GM12878 (cell line): ENCODE data around the gene PPP1R3E. TPM values are rescaled to one million over a fixed set of nuclear protein-coding genes. Genes with fewer than 3 reads are reported as not detected.

Experiments
- ATAC-seq: fragments of 200-7000 bp; cut with Tn5 transposase; 3 replicates; pipeline ENCODE4 v1.9.1; 2020; ENCODE audit warnings: mild to moderate bottlenecking, moderate library complexity
- BruUV-seq: library from RNA; stranded (reverse); fragments of 400-500 nt; replicated peaks from 2 replicates; lab custom pipeline; 2021; lab: Mats Ljungman, UMichigan
- CTCF ChIA-PET: fragments of 300-600 bp; sonication (Branson Sonifier 250); formaldehyde crosslinking; extraction: SDS; loops from one replicate; lab custom pipeline; 2021; ENCODE audit warnings: inconsistent platforms; lab: Yijun Ruan, JAX
- POLR2A ChIA-PET: fragments of 350-600 bp; formaldehyde crosslinking; extraction: SDS; loops from one replicate; lab custom pipeline; 2021; ENCODE audit warnings: inconsistent platforms; lab: Charles Lee
- RAD21 ChIA-PET: fragments of 300-600 bp; sonication (Branson Sonifier 250); formaldehyde crosslinking; loops from one replicate; lab custom pipeline; 2023; ENCODE audit warnings: antibody characterized with exemption; ENCODE audit not compliant: unreplicated experiment; lab: Charles Lee
- SMC1A ChIA-PET: fragments of 300-600 bp; sonication (Branson Sonifier 250); formaldehyde crosslinking; loops from one replicate; lab custom pipeline; 2023; ENCODE audit not compliant: unreplicated experiment, uncharacterized antibody; lab: Charles Lee
- DNase-seq: peaks from one replicate; pipeline ENCODE4 v3.0.0-alpha.2; 2011; ENCODE audit warnings: low read depth, low spot score
- FAIRE-seq: peaks from 3 replicates; lab custom pipeline; 2011; peaks lifted over from hg19 to GRCh38; lab: Jason Lieb, UNC
- H2AFZ ChIP-seq: 2 replicates; pipeline ENCODE4 v1.6.0; 2011; ENCODE audit warnings: low read depth, low read length, control low read depth; ENCODE audit not compliant: control insufficient read depth
- H3K27ac ChIP-seq: 2 replicates; pipeline ENCODE4 v1.5.1; 2011; ENCODE audit warnings: control low read depth; ENCODE audit not compliant: control insufficient read depth, insufficient read depth
- H3K27me3 ChIP-seq, 2 experiments: replicated peaks in 1 of 2; 2 replicates each; pipeline versions ENCODE4 v1.6.0 to v1.6.1; 2011; ENCODE audit warnings: low read length in 1 of 2; ENCODE audit not compliant: control insufficient read depth in 2 of 2, insufficient read depth in 2 of 2
- H3K36me3 ChIP-seq, 2 experiments: 2 replicates each; pipeline ENCODE4 v1.5.1; 2011; ENCODE audit warnings: low read length in 1 of 2; ENCODE audit not compliant: control insufficient read depth in 2 of 2, insufficient read depth in 2 of 2
- H3K4me1 ChIP-seq: 2 replicates; pipeline ENCODE4 v1.6.1; 2011; ENCODE audit warnings: mild to moderate bottlenecking, low read length, moderate library complexity, mixed read lengths; ENCODE audit not compliant: control insufficient read depth, insufficient read depth
- H3K4me2 ChIP-seq: 2 replicates; pipeline ENCODE4 v1.6.0; 2011; ENCODE audit warnings: control low read depth; ENCODE audit not compliant: control insufficient read depth, insufficient read depth
- H3K4me3 ChIP-seq: fragments of 200-600 bp; sonication (generic); 2 replicates; pipeline ENCODE4 v1.5.1; 2016
- H3K79me2 ChIP-seq: 2 replicates; pipeline ENCODE4 v1.6.0; 2011; ENCODE audit warnings: low read length; ENCODE audit not compliant: control insufficient read depth, insufficient read depth
- H3K9ac ChIP-seq: 2 replicates; pipeline ENCODE4 v1.8.0; 2011; ENCODE audit warnings: low read length, control low read depth, mixed read lengths; ENCODE audit not compliant: control insufficient read depth, insufficient read depth
- H3K9me3 ChIP-seq: replicated peaks from 3 replicates; pipeline ENCODE4 v1.5.1; 2011; ENCODE audit warnings: mild to moderate bottlenecking, low read length; ENCODE audit not compliant: control insufficient read depth, insufficient read depth
- H4K20me1 ChIP-seq: 2 replicates; pipeline ENCODE4 v1.6.0; 2011; ENCODE audit not compliant: control insufficient read depth, insufficient read depth
- CREB1 ChIP-seq: IDR thresholded peaks from 2 replicates; pipeline ENCODE4 v1.6.1; 2012; ENCODE audit warnings: low read depth, mild to moderate bottlenecking, inconsistent platforms
- LARP7 ChIP-seq: fragments of 450-650 bp; IDR thresholded peaks from 2 replicates; pipeline ENCODE4 v1.6.1; 2017; ENCODE audit warnings: mild to moderate bottlenecking
- MEF2B ChIP-seq: fragments of 450-650 bp; IDR thresholded peaks from 2 replicates; pipeline ENCODE4 v1.6.1; 2018; ENCODE audit warnings: mild to moderate bottlenecking, moderate library complexity; ENCODE audit not compliant: partially characterized antibody, poor library complexity, severe bottlenecking
- MTA2 ChIP-seq: fragments of 450-650 bp; IDR thresholded peaks from 2 replicates; pipeline ENCODE4 v1.6.1; 2016; ENCODE audit warnings: low read depth, mild to moderate bottlenecking, moderate library complexity
- NFXL1 ChIP-seq: fragments of 450-650 bp; IDR thresholded peaks from 2 replicates; pipeline ENCODE4 v1.6.1; 2017; ENCODE audit warnings: antibody characterized with exemption, mild to moderate bottlenecking, borderline replicate concordance
- SMARCA5 ChIP-seq: fragments of 450-650 bp; IDR thresholded peaks from 2 replicates; pipeline ENCODE4 v1.6.1; 2017; ENCODE audit warnings: mild to moderate bottlenecking
- SPI1 ChIP-seq: IDR thresholded peaks from 2 replicates; pipeline ENCODE4 v1.6.1; 2011; ENCODE audit warnings: low read depth, mild to moderate bottlenecking, low read length, moderate library complexity, borderline replicate concordance; ENCODE audit not compliant: insufficient read depth
- SUZ12 ChIP-seq: fragments of 200-600 bp; sonication (generic); IDR thresholded peaks from one replicate; pipeline ENCODE4 v1.6.1; 2018; ENCODE audit warnings: antibody characterized with exemption, mild to moderate bottlenecking; ENCODE audit not compliant: unreplicated experiment
- TCF3 ChIP-seq: IDR thresholded peaks from 2 replicates; pipeline ENCODE4 v1.6.1; 2012; ENCODE audit warnings: low read depth, mild to moderate bottlenecking, low read length, borderline replicate concordance; ENCODE audit not compliant: insufficient read depth
- USF1 ChIP-seq: IDR thresholded peaks from 2 replicates; pipeline ENCODE4 v1.6.1; 2011; ENCODE audit warnings: borderline replicate concordance, low read depth, mild to moderate bottlenecking, moderate library complexity, mixed read lengths, low read length; ENCODE audit not compliant: insufficient read depth; ENCODE audit errors: extremely low read length
- WGBS: methylation state at CpG from one replicate; pipeline ENCODE4 v1.1.6; 2016; ENCODE audit warnings: low lambda C conversion rate; ENCODE audit not compliant: insufficient replicate concordance, insufficient coverage; ENCODE audit errors: missing lambda C conversion rate; 5-methylcytosine and 5-hydroxymethylcytosine counted together
- in situ Hi-C: fragments of 300-500 bp; cut with MboI; formaldehyde crosslinking; loops from 9 replicates; pipeline ENCODE4 v1.14.3; 2018; ENCODE audit warnings: mixed read lengths
- intact Hi-C: fragments of 100-400 bp; cut with micrococcal nuclease; formaldehyde crosslinking; loops from one replicate; pipeline ENCODE4 v1.14.2; 2022; ENCODE audit not compliant: unreplicated experiment
- polyA plus RNA-seq, 11 experiments: library from polyadenylated mRNA; depleted of rRNA in 4 of 11; unstranded in 6 of 11; stranded (reverse) in 5 of 11; fragments of >200 nt; fragmentation: Nextera tagmentation in 4 of 11; fragmentation: Illumina TruSeq in 1 of 11; extraction: Ambion mirVana in 4 of 11; extraction: Trizol in 1 of 11; gene quantifications; 1 replicate in 1 of 11; 2 replicates in 10 of 11; pipeline versions ENCODE4 v1.2.1 to v1.2.3, GENCODE V29; 2011 to 2016; ENCODE audit warnings: inconsistent platforms in 2 of 11, missing spikeins in 2 of 11, low read depth in 1 of 11
- total RNA-seq, 4 experiments: library from RNA; depleted of rRNA in 3 of 4; stranded (reverse); fragments of >200 nt in 3 of 4; fragmentation: Illumina TruSeq in 1 of 4; extraction: Trizol in 1 of 4; gene quantifications; 2 replicates each; pipeline versions ENCODE4 v1.2.1 to v1.2.3, GENCODE V29; 2013 to 2021
- TF ChIP-seq, protein P1 (sequence below): fragments of 450-650 bp; IDR thresholded peaks from 2 replicates; pipeline ENCODE4 v1.6.1; 2018; ENCODE audit warnings: mild to moderate bottlenecking, low read depth, moderate library complexity; ENCODE audit not compliant: partially characterized antibody

PPP1R3E gene
- total and polyA plus RNA-seq, 10 of the 15 experiments (the other 5 are each of a cell fraction or from before 2014, with no cell fraction given) = 4.6 to 26.4 (median 7.1) TPM

GRCh38 chr14:23310546-23310945, 7.9 kb upstream of the PPP1R3E start:
- H3K27ac ChIP-seq = no peak overlapping the region
- ChIA-PET CTCF (interaction anchor here (1.0 to 1.1 kb wide), 3 partner anchors 10 to 19 kb away, joined by 3 read pairs; no protein-coding TSS in a partner anchor), POLR2A (interaction anchor here (1.2 to 3.3 kb wide), 2 partner anchors 11 to 23 kb away, joined by 5 to 15 read pairs; partner anchors contain the start of gene PABPN1), SMC1A (interaction anchor here (2.5 kb wide), 1 partner anchor 10 kb away, joined by 10 read pairs; the partner anchor contains the start of gene PABPN1), RAD21 (interaction anchor here (0.6 kb wide), 1 partner anchor 936 kb away, joined by 4 read pairs; no protein-coding TSS in a partner anchor)
- TF ChIP-seq LARP7 = no peak
- TF ChIP-seq SUZ12 = no peak
- TF ChIP-seq MEF2B = no peak
- H3K27me3 ChIP-seq = no peaks in the 10 kb centered on the region
- peaks cover 17% of the 10 kb centered on the region for H3K4me1 ChIP-seq
- WGBS = 88% methylated on average over 1 of the region's 1 CpG
- ATAC-seq (no peak), FAIRE-seq (no peak), DNase-seq (no peak)
- no peak overlapping the region for H2AFZ ChIP-seq
- no peak overlapping the region for H3K9ac ChIP-seq
- H3K79me2 ChIP-seq = peaks cover 27% of the 10 kb centered on the region
- intact Hi-C loops = no loop called here
- no peaks in the 10 kb centered on the region for H4K20me1 ChIP-seq
- in situ Hi-C loops = loop anchor here (25.0 kb wide), 1 partner anchor 802 kb away; the partner anchor contains the start of genes DCAF11 and NRL
- BruUV-seq = no TSS peak
- no peak overlapping the region for H3K4me2 ChIP-seq
- no peak overlapping the region for H3K4me3 ChIP-seq
- no peaks in the 10 kb centered on the region for H3K9me3 ChIP-seq
- peaks cover 0 to 3% of the 10 kb centered on the region in 2 experiments; a peak in 1 of 4 replicates for H3K36me3 ChIP-seq

- POLR2A ChIA-PET = interaction anchor here (0.7 to 3.7 kb wide), 3 partner anchors 8 to 12 kb away, joined by 6 to 55 read pairs (median 15); partner anchors contain the start of gene PABPN1
- H2AFZ ChIP-seq = no peak overlapping the region
- RAD21 ChIA-PET = interaction anchor here (8.7 kb wide), 1 partner anchor 13 kb away, joined by 103 read pairs; the partner anchor contains the start of gene PABPN1
- H3K36me3 ChIP-seq = no peaks in the 10 kb centered on the region; a peak in 1 of 4 replicates
- in situ Hi-C loops (loop anchor here (10.0 to 25.0 kb wide), 2 partner anchors 803 to 1126 kb away; partner anchors contain the start of genes DCAF11 and NRL), intact Hi-C loops (no loop called here)
- no peak overlapping the region for H3K9ac ChIP-seq
- SMC1A ChIA-PET = interaction anchor here (1.2 to 2.5 kb wide), 3 partner anchors 12 to 18 kb away, joined by 3 to 10 read pairs (median 5); partner anchors contain the start of gene PABPN1
- no peak for FAIRE-seq
- no peak for ATAC-seq
- H3K27ac ChIP-seq = no peak overlapping the region
- H3K79me2 ChIP-seq = peaks cover 27% of the 10 kb centered on the region
- no peak overlapping the region for H3K4me3 ChIP-seq
- H3K4me1 ChIP-seq = peaks cover 17% of the 10 kb centered on the region
- BruUV-seq = no TSS peak
- H3K9me3 ChIP-seq = no peaks in the 10 kb centered on the region
- H3K27me3 ChIP-seq = no peaks in the 10 kb centered on the region
- no peaks in the 10 kb centered on the region for H4K20me1 ChIP-seq
- peak overlapping the region; percentile 80 for H3K4me2 ChIP-seq
- CTCF ChIA-PET = interaction anchor here (2.0 to 4.5 kb wide), 2 partner anchors 12 to 14 kb away, joined by 11 to 37 read pairs; partner anchors contain the start of gene PABPN1
- DNase-seq = no peak
- 89% methylated on average over 17 of the region's 17 CpGs for WGBS
- TF ChIP-seq NFXL1 (no peak), USF1 (no peak), CREB1 (no peak), MTA2 (no peak), TCF3 (no peak), SMARCA5 (no peak), SPI1 (no peak)
- TF ChIP-seq, protein P1, sequence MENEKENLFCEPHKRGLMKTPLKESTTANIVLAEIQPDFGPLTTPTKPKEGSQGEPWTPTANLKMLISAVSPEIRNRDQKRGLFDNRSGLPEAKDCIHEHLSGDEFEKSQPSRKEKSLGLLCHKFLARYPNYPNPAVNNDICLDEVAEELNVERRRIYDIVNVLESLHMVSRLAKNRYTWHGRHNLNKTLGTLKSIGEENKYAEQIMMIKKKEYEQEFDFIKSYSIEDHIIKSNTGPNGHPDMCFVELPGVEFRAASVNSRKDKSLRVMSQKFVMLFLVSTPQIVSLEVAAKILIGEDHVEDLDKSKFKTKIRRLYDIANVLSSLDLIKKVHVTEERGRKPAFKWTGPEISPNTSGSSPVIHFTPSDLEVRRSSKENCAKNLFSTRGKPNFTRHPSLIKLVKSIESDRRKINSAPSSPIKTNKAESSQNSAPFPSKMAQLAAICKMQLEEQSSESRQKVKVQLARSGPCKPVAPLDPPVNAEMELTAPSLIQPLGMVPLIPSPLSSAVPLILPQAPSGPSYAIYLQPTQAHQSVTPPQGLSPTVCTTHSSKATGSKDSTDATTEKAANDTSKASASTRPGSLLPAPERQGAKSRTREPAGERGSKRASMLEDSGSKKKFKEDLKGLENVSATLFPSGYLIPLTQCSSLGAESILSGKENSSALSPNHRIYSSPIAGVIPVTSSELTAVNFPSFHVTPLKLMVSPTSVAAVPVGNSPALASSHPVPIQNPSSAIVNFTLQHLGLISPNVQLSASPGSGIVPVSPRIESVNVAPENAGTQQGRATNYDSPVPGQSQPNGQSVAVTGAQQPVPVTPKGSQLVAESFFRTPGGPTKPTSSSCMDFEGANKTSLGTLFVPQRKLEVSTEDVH = no peak
Observed at GRCh38 chr14:23308721-23309445, 6.2 kb upstream of the PPP1R3E start.
